Fibroblast of skin of scalp (primary cell): Measurements from ENCODE around the gene ZNF579. TPM values are rescaled to one million over a fixed set of nuclear protein-coding genes. Genes with fewer than 3 reads are reported as not detected.

ENCODE experiments used
- DNase-seq: peaks from one replicate; pipeline ENCODE4 v3.0.0-alpha.2; 2013
- polyA plus RNA-seq, 2 experiments: library from polyadenylated mRNA; unstranded; fragments of 120-200 nt; gene quantifications; one replicate each; pipeline ENCODE4 v1.2.1, GENCODE V29; 2013; ENCODE audit not compliant: insufficient read length in 2 of 2

Gene ZNF579, protein sequence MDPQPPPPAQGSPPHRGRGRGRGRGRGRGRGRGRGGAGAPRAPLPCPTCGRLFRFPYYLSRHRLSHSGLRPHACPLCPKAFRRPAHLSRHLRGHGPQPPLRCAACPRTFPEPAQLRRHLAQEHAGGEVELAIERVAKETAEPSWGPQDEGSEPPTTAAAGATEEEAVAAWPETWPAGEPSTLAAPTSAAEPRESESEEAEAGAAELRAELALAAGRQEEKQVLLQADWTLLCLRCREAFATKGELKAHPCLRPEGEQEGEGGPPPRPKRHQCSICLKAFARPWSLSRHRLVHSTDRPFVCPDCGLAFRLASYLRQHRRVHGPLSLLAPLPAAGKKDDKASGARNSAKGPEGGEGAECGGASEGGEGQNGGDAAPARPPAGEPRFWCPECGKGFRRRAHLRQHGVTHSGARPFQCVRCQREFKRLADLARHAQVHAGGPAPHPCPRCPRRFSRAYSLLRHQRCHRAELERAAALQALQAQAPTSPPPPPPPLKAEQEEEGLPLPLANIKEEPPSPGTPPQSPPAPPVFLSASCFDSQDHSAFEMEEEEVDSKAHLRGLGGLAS
- 14.7 TPM for polyA plus RNA-seq (2013, experiment 1 of 2; ENCODE audit: insufficient read length)
- polyA plus RNA-seq (2013, experiment 2 of 2; ENCODE audit: insufficient read length): 21.9 TPM

- peak; percentile 92 for DNase-seq
These were observed at the start of gene ZNF579 for GRCh38 chr19:55580628-55581144. Gene ZNF579 (minus strand): TSS chr19:55580848. CDS start chr19:55579639, 1,209 bp downstream.

DNA sequence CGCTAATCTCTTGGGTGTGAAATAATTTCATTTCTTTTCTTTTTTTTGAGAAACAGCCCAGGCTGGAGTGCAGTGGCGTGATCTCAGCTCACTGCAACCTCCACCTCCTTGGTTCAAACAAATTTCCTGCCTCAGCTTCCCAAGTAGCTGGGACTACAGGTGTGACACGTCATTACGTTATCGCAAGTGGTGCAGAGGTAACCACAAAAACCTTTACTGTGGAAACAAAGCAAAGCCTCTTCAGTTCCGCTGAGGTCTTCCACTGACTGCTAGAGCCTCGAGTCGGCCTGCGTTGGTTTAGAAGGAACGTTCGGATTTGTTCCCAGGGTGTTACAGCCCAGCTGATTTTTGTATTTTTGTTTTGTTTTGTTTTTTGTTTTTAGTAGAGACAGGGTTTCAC lies 45.7 kb upstream of the ZNF579 start:
- no peak for DNase-seq

- DNase-seq: no peak
These were observed 44.3 kb upstream of the ZNF579 start for GRCh38 chr19:55625004-55625326.

GRCh38 chr19:55624109-55625003 lies 43.7 kb upstream of the ZNF579 start, which contains the start of gene ZNF784:
Gene ZNF784 (minus strand): TSS chr19:55624566. CDS start chr19:55624561, 5 bp downstream.
- DNase-seq: peak; percentile 94

DNA sequence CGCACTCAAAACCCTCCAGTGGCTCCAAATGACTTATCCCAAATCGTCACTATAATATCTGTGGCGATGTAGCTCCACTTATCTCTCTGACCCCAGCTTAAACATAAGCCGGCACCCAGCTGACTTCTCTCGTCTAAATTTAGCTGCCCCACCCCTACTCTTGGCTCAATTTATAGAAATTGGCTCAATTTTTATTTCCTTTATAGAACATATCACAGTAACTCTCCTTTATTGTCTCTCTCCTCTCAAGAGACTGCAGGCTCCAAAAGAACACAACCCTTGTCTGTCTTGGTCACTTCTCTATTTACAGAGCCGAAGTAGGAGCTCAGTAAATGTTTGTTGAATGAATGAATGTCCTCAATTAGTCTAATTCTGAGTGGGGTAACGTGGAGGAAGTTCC lies 42.9 kb upstream of the ZNF579 start:
- DNase-seq: no peak

- DNase-seq: no peak
These were observed 42.5 kb upstream of the ZNF579 start for GRCh38 chr19:55623130-55623529.

GRCh38 chr19:55622242-55622969 lies 41.8 kb upstream of the ZNF579 start:
- no peak for DNase-seq

DNA sequence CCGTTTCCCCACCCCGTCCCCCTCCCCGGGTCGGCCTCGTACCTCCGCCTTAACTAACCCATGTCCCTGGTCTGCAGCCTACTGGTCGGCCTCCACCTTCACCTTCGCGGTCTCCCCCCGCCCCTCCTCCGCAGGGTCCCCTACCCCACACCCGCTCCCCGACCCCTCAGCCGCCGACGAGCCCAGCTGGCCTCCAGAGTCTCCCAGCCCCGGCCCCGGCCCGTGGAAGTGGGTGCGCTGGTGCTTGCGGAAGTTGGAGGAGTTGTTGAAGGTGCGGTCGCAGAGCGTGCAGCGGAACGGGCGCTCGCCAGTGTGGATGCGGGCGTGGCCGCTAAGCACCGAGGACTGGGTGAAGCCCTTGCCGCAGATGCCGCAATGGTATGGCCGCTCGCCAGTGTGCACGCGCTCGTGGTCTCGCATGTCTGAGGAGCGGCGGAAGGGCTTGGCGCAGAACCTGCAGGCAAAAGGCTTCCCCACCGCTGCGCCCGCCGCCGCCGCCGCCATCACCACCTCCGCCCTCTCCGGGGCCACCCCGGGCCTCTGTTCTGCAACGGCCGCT lies 41.1 kb upstream of the ZNF579 start:
- DNase-seq: no peak

- DNase-seq: no peak
These were observed 40.6 kb upstream of the ZNF579 start for GRCh38 chr19:55621205-55621672.

GRCh38 chr19:55620410-55621204 lies 40.0 kb upstream of the ZNF579 start:
- peak; percentile 59 for DNase-seq

GRCh38 chr19:55619286-55619685 lies 38.6 kb upstream of the ZNF579 start:
- DNase-seq: no peak

DNA sequence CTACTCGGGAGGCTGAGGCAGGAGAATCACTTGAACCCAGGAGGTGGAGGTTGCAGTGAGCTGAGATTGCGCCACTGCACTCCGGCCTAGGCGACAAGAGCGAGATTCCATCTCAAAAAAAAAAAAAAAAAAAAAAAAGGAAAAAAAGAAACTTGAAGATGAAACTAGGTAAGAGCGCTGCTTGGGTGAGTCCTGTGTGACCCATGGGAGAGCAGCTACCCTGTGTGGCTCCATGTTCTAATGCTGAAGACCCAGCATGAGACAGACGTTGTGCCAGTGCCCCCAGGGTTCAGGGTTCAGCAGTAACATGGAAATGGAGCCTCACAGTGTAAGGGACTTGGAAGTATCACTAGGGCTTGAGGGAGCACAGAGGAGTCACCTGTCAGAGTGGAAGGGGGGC lies 37.8 kb upstream of the ZNF579 start:
- DNase-seq: no peak

GRCh38 chr19:55617426-55617825 lies 36.8 kb upstream of the ZNF579 start:
- DNase-seq: no peak

- DNase-seq: no peak
These were observed 35.8 kb upstream of the ZNF579 start for GRCh38 chr19:55616395-55616875.

DNA sequence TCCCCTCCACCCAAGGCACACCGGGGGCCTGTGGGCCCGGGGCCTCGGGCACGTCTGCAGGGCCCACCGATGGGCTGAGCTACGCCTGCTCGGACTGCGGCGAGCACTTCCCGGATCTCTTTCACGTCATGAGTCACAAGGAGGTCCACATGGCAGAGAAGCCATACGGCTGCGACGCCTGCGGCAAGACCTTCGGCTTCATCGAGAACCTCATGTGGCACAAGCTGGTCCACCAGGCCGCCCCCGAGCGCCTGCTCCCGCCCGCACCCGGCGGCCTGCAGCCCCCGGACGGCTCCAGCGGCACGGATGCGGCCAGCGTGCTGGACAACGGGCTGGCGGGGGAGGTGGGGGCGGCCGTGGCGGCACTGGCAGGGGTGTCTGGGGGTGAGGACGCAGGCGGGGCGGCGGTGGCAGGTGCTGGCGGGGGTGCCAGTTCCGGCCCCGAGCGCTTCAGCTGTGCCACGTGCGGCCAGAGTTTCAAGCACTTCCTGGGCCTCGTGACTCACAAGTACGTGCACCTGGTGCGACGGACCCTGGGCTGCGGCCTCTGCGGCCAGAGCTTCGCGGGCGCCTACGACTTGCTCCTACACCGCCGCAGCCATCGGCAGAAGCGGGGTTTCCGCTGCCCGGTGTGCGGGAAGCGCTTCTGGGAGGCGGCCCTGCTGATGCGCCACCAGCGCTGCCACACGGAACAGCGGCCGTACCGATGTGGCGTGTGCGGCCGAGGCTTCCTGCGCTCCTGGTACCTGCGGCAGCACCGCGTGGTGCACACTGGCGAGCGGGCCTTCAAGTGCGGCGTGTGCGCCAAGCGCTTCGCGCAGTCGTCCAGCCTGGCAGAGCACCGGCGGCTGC lies 35.1 kb upstream of the ZNF579 start:
- DNase-seq: no peak

GRCh38 chr19:55614711-55615542 lies 34.3 kb upstream of the ZNF579 start:
- DNase-seq: no peak

DNA sequence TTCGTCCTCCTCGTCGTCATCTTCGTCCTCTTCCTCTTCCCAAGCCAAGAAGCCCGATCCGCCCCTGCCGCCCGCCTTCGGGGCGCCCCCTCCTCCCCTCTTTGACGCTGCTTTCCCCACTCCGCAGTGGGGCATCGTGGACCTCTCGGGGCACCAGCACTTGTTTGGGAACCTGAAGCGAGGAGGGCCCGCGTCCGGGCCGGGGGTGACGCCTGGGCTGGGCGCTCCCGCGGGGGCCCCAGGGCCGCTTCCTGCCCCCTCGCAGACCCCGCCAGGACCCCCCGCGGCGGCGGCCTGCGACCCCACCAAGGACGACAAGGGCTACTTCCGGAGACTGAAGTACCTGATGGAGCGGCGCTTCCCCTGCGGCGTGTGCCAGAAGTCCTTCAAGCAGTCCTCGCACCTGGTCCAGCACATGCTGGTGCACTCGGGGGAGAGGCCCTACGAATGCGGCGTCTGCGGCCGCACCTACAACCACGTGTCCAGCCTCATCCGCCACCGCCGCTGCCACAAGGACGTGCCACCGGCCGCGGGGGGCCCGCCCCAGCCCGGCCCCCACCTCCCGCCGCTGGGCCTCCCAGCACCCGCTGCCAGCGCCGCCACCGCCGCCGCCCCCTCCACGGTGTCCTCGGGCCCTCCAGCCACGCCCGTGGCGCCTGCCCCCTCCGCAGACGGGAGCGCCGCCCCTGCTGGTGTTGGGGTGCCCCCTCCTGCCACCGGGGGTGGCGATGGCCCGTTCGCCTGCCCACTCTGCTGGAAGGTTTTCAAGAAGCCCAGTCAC lies 33.5 kb upstream of the ZNF579 start:
- no peak for DNase-seq

DNA sequence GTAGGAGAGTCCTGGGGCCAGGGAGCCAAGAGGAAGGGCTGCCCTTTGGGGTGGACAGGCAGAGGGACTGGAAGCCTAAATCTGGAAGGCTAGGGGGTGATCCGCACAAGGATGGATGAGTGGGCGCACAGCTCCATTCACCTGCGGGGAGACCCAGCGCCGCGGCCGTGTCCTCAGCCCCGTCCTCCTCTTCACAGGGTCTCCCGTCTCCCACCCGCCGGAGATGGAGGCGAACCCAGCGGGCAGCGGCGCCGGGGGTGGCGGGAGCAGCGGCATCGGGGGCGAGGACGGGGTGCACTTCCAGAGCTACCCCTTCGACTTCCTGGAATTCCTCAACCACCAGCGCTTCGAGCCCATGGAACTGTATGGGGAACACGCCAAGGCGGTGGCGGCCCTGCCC lies 32.7 kb upstream of the ZNF579 start:
- no peak for DNase-seq
